Endometrial microvascular endothelial cells (primary cell): ENCODE measurements around the gene TIAL1. TPM values are rescaled to one million over a fixed set of nuclear protein-coding genes. Genes with fewer than 3 reads are reported as not detected.
"Not testable (repeated sequence)": the region's sequence is repeated elsewhere in the genome, so short reads cannot be mapped to it uniquely, and the experiment has no call there.

Source experiments
- in situ Hi-C: cut with HindIII; loops from 2 replicates; pipeline ENCODE4 v1.10.0; 2017; ENCODE audit warnings: low sequenced_read_pairs, low pct_unique_long_range_greater_than_20kb; ENCODE audit errors: inconsistent ontology term
- total RNA-seq: library from RNA; depleted of rRNA; stranded (reverse); fragments of >200 nt; gene quantifications from one replicate; pipeline ENCODE4 v1.2.3, GENCODE V29; 2015; ENCODE audit errors: inconsistent ontology term

TIAL1 gene
- total RNA-seq, 1 donor from 2014 or later: 43.3 TPM

GRCh38 chr10:119562097-119562496, 34.7 kb downstream of the TIAL1 start:
- in situ Hi-C loops: no loop called here

- in situ Hi-C loops: not testable (repeated sequence)
Observed at GRCh38 chr10:119559511-119559910, 37.3 kb downstream of the TIAL1 start.

- in situ Hi-C loops: not testable (repeated sequence)
Observed at GRCh38 chr10:119556081-119556480, 40.7 kb downstream of the TIAL1 start.

- in situ Hi-C loops: no loop called here
Observed at GRCh38 chr10:119555178-119555784, 41.5 kb downstream of the TIAL1 start.

DNA sequence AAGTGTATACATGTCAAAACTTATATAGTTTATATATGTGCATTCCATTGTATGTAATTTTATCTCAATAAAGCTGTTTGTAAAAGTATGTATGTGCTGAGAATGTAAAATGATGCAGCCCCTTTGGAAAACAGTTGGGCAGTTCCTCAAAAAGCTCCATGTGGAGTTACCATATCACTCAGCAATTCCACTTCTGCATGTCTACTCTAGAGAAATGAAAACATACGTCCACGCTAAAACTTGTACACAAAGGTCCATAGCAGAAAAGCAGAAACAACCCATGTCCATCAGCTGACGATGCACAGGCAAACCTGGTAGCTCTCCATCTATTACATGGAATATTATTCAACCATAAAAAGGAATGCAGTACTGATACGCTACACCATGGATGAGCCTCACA, 45.9 kb downstream of the TIAL1 start:
- in situ Hi-C loops: no loop called here

- in situ Hi-C loops: no loop called here
Observed at GRCh38 chr10:119549247-119549999, 47.3 kb downstream of the TIAL1 start.

- in situ Hi-C loops: no loop called here
Observed at GRCh38 chr10:119546009-119546408, 50.8 kb downstream of the TIAL1 start.

- in situ Hi-C loops: no loop called here
Observed at GRCh38 chr10:119545310-119545709, 51.5 kb downstream of the TIAL1 start.

DNA sequence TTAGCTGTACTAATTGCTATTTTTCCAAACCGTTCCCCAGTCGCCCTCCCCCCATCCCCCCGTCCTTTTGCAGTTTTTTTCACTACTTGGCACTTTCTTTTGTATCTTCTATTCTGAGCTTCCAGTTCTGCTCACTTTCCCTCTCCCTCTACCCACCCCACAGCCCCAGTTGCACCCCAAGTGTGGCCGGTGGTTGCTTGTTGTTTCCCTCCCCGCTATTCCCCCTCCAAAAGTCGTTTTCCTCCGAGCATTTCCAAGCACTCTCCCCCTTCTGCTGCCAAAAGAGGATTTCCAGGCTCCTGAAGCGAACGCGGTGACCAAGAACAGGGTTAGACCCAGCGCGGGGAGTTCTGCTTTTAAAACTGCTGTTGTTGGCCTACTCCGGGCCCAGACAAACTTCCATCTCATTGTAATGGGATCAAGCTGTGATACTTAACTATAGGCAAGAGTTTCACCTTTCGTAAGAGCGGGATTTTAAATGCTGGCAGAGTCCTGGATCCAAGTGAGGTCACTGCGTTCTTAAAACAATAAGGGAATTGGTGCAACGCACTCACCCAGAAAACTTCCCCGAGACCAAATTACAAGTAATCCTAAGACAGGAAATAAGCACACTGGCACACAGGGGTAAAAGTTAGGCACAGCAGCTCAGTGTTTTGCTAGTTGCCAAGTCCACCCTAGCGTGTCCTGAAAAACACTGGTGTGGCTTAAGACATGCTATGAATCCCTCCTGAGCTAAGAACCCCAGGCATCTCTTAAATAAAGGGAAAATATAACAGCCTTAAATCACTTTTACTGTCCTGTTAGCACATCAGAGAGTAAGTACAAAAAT, 52.7 kb downstream of the TIAL1 start:
- in situ Hi-C loops: no loop called here

DNA sequence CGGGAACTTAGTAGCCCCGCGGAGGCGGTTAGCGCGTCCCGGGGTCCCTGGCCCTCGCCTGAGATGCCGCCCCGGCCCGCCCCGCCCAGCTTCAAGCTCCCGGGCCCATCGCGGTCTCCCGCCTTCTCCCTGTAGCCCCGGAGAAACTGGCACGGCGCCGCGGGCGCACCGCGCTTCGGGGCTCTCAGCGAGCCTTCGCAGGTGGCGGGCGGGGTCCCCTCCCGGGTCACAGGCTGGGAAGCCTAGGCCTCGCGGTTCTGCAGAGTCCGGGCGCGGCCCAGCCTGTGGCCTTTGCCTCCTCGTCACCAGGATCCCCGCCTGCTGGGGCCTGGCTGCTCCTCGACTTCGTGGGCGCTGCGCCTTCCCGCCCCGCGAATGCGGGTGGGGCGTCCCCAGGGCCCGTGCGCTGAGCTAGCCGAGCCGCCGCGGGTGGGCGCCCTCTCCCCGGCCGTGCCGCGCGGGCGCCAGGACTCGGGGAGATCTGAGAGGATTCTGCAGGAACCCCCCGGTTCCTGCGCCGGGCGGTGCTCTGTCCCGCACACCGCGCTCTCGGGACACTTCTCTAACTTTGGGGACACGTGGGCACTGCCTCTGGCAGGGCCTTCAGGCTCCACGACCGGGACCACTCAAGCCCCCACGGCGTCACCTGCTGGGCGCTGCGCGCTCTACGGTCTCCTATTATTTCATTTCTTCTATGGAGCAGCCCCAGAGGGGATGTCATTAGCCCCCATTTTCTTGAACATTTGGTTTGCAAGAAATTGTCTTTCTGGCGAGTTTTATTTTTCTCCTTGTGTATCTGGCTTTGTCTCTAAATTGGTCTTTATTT, 53.6 kb downstream of the TIAL1 start:
- in situ Hi-C loops: no loop called here

DNA sequence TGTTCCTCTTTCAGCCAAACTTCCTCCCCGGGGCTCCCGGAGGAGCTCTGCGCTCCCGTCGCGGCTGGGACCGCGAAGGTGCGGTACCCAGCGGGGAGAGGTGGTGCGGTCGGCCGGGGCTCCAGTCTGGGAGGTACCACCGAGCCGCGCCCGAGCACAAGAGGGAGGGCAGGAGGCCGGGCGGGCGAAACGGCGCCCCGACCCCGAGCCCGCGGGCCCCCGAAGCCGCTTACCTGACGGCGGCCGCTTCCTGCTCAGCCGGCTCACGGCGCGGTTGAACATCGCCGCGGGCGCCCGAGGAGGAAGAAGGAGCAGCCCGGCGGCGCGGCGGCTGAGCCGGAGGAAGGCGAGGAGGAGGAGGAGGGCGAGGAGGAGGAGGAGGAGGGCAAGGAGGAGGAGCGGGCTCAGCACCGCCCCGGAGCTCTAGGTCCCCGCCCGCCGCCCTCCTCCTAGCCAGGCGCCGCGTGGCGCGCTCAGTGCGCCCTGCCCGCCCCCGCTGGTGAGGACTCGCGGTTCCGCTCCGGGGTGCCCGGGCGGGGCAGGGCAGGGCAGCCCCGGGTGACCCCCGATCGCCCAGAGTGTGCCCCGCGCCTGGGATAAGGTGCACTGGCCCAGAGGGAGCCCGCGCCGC, 54.3 kb downstream of the TIAL1 start, which contains the start of gene RGS10:
RGS10 (minus strand) TSS at position 363 of the 631 bp plus-strand sequence; CDS start at position 282, 81 bp downstream.
- in situ Hi-C loops: no loop called here

DNA sequence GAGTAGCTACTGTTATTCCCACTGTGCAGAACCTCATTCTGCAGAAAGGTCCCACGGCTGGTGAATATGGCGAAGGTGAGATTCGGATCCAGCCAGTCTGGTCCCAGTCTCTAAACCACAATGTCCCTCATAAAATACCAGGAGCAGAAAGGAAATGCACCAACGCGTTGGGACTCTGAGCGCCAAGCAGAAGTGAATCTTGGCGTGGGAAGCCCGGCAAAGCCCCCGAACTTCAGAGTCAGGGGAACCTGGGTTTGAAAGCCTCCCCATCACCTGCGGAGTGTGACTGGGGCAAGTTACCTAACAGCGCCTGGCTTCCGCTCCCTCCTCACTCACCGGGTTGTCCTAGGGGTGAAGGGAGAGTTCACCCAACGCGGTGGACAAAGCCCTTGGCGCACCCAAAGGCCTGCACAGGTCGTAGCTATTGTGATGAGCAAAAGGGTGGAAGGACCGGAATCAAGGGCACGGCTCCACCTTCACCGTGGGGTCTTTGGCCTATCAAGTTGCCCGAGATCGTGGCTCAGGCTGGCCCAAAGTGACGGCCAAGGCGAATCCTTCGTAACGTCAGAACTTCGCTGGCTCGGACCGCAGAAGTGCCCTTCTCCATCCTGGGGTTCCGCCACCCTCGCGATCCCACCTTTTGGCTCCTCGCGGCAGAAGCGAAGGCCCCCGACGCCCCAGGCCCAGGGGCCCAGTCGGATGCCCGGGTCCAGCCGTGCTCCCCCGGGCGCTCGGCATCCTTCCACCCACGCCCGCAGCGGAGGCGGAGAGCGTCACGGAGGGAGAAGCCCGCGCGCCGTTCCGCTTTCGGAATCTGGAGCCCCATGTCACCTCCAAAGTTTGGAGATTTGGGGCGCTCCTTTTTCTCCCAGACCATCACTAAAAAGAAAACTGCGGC, 55.1 kb downstream of the TIAL1 start:
- in situ Hi-C loops: no loop called here

- in situ Hi-C loops: no loop called here
Observed at GRCh38 chr10:119541046-119541445, 55.7 kb downstream of the TIAL1 start.

GRCh38 chr10:119540038-119540437, 56.7 kb downstream of the TIAL1 start:
- in situ Hi-C loops: no loop called here

DNA sequence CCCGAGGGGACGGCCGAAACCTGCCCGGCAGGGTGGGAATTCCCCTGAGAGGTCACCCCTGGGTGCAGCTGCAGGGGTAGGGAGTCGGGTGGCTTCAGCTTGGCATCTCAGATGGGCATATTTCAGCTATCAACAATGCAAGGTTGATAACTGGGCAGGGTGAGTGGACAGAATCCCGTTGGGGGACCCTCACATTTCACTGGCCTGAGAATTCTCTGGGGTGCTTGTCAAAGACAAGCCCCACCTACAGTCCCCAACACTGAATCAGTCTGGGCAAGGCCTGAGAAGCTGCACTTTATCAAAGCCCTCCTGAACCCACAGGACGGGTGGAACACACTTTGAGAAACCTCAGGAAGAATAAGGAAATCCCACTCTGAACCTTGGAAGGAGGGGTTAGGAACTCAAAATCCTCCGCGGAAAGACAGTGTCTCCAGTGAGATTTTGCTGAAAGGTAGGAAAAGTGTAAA, 57.4 kb downstream of the TIAL1 start:
- in situ Hi-C loops: no loop called here

- in situ Hi-C loops: no loop called here
Observed at GRCh38 chr10:119538632-119539358, 58.0 kb downstream of the TIAL1 start.
